ENCODE data around the gene CLCN4. TPM values are rescaled to one million over a fixed set of nuclear protein-coding genes. Genes with fewer than 3 reads are reported as not detected.

Gene CLCN4
- total and polyA plus RNA-seq, 2 of the 8 experiments (the other 6 are each of a cell fraction or from before 2014, with no cell fraction given), result 3.3 to 11.2 TPM

GRCh38 chrX:10164879-10165278 lies 8.1 kb downstream of the CLCN4 start:
- Histone ChIP-seq H2BK20ac (ENCODE audit: low read length) (no peak overlapping the region), H3K4ac (replicated peaks; ENCODE audit: insufficient read length, low read depth, low read length) (no peak overlapping the region), H3K9ac (replicated peaks in 1 of 4; ENCODE audit: extremely low read depth in 1 of 4, low read depth in 3 of 4, low read length in 3 of 4) (no peak overlapping the region), H3K79me1 (ENCODE audit: low read depth, low read length) (no peaks in the 10 kb centered on the region; the same call in 1 of the 2 replicates), H3K18ac (ENCODE audit: extremely low read depth, low read length) (no peak overlapping the region), H4K20me1 (replicated peaks in 1 of 2; ENCODE audit: control insufficient read depth in 1 of 2, insufficient read depth in 2 of 2, low read length in 2 of 2) (peaks cover 0 to 2% of the 10 kb centered on the region in 2 experiments), H3K4me2 (ENCODE audit: insufficient read depth in 1 of 2, low read depth in 2 of 2, low read length in 2 of 2) (no peak overlapping the region), H3K27ac (ENCODE audit: low read depth, low read length) (no peak overlapping the region), H3K23me2 (ENCODE audit: low read depth, low read length) (no peaks in the 10 kb centered on the region), H3K56ac (replicated peaks; ENCODE audit: insufficient read length, low read depth, low read length) (no peak overlapping the region), H4K5ac (ENCODE audit: insufficient read length, low read depth, low read length) (no peak overlapping the region), H3K79me2 (ENCODE audit: control insufficient read depth in 1 of 2, insufficient read depth in 2 of 2, low read length in 2 of 2) (no peaks in the 10 kb centered on the region), H3K27me3 (replicated peaks in 1 of 4; ENCODE audit: control insufficient read depth in 3 of 4, extremely low read depth in 1 of 4, insufficient read depth in 3 of 4, low read length in 3 of 4) (no peaks in the 10 kb centered on the region), H2AFZ (ENCODE audit: low read length) (no peak overlapping the region), H3K9me3 (ENCODE audit: insufficient read depth in 2 of 2, low read depth in 1 of 2, low read length in 1 of 2) (no peaks in the 10 kb centered on the region), H2BK15ac (ENCODE audit: low read length) (no peak overlapping the region), H3K4me3 (ENCODE audit: extremely low read depth in 1 of 4, insufficient read depth in 2 of 4, low read depth in 3 of 4, low read length in 4 of 4) (no peak overlapping the region), H3K4me1 (replicated peaks in 1 of 4; ENCODE audit: control insufficient read depth in 3 of 4, insufficient read depth in 4 of 4, low read length in 3 of 4) (no peaks in the 10 kb centered on the region), H4K8ac (ENCODE audit: extremely low read depth, insufficient read depth, low read length) (no peak overlapping the region), H2BK5ac (ENCODE audit: low read depth, low read length) (no peak overlapping the region), H4K91ac (replicated peaks; ENCODE audit: insufficient read length, low read length) (no peak overlapping the region), H2AK5ac (ENCODE audit: low read depth, low read length) (no peak overlapping the region), H3K14ac (ENCODE audit: insufficient read length) (no peak overlapping the region), H2BK12ac (ENCODE audit: low read depth, low read length) (no peak overlapping the region), H2BK120ac (replicated peaks; ENCODE audit: low read depth, low read length) (no peak overlapping the region), H3K23ac (ENCODE audit: insufficient read length) (no peak overlapping the region), H3K36me3 (ENCODE audit: control insufficient read depth in 2 of 4, insufficient read depth in 4 of 4, low read length in 3 of 4) (no peaks in the 10 kb centered on the region)
- no peak for FAIRE-seq
- POLR2A ChIA-PET (ENCODE audit: partially characterized antibody), result no interaction called here
- CTCF ChIA-PET (ENCODE audit: partially characterized antibody), result no interaction called here
- DNase-seq (ENCODE audit: low read depth in 1 of 2, low spot score in 2 of 2), result no peak
- 100% methylated on average over 8 of the region's 11 CpGs; no CpG with 5 or more reads in 1 of the 2 experiments for WGBS, 2 experiments (ENCODE audit: extremely low coverage in 1 of 2, insufficient coverage in 1 of 2, insufficient read length in 1 of 2, insufficient replicate concordance in 2 of 2, low coverage in 1 of 2, low lambda C conversion rate in 2 of 2, missing lambda C conversion rate in 1 of 2)
- TF ChIP-seq POLR2AphosphoS5 (IDR thresholded peaks at IDR 0.05; ENCODE audit: low read depth, low read length) (no peak), ATF3 (IDR thresholded peaks at IDR 0.05; ENCODE audit: insufficient read depth, low read depth, low read length) (no peak), NANOG (IDR thresholded peaks at IDR 0.05; ENCODE audit: insufficient read depth, low read depth, low read length, poor library complexity, severe bottlenecking) (no peak), TEAD4 (IDR thresholded peaks at IDR 0.05; ENCODE audit: low read depth, low read length) (no peak), SIX5 (IDR thresholded peaks at IDR 0.05; ENCODE audit: low read depth, low read length) (no peak)
